ENCODE data around the gene ZNF318.

GRCh38 chr6:43286456-43286979 is 82.9 kb downstream of the ZNF318 start:
- TF ChIP-seq CTCF (IDR thresholded peaks at IDR 0.05; ENCODE audit: insufficient read depth, low read depth, low read length): no peak
- no peak for TF ChIP-seq EZH2 (IDR thresholded peaks at IDR 0.05; ENCODE audit: insufficient read depth, low read length)

Data from astrocyte (in vitro differentiated cells and primary cell).